GM21390 (cell line): ENCODE results near the gene DPH6.

ENCODE experiments used
- ATAC-seq: cut with Tn5 transposase; IDR thresholded peaks from one replicate; pipeline ENCODE4 v1.9.1; 2021; ENCODE audit not compliant: unreplicated experiment

The DPH6 gene

GRCh38 chr15:35545316-35545823 is 595 bp downstream of the DPH6 start:
- ATAC-seq = peak; percentile 23

- no peak for ATAC-seq
Observed at GRCh38 chr15:35540885-35541284, 5.1 kb downstream of the DPH6 start.

- ATAC-seq = no peak
Observed at GRCh38 chr15:35540021-35540420, 5.9 kb downstream of the DPH6 start.

DNA sequence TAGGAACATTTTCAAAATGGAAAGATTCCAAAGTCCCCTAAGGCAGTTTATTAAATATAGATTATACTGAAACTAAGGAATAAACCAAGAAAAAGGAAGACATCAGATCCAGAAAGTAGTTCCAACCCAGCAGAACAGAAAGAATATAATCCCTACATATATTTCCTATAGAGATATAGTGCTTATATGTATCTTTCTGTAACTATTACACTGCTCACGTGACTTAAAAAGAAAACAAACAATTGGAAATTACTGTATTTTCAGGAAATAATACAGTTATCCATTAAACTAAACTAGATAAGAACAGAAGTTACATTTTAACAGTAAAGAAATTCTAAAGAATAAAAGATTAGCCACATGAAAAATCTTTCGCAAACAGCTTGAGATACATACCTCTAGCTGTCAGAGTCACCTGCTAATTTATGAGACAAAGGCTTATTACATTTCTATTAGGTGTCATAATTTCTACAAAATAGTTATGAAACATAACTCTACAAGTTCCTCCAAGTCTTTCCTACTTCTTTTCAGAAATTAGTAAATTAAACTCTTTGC is 10.5 kb downstream of the DPH6 start:
- ATAC-seq = no peak

- ATAC-seq = no peak
Observed at GRCh38 chr15:35533130-35534110, 12.5 kb downstream of the DPH6 start.

DNA sequence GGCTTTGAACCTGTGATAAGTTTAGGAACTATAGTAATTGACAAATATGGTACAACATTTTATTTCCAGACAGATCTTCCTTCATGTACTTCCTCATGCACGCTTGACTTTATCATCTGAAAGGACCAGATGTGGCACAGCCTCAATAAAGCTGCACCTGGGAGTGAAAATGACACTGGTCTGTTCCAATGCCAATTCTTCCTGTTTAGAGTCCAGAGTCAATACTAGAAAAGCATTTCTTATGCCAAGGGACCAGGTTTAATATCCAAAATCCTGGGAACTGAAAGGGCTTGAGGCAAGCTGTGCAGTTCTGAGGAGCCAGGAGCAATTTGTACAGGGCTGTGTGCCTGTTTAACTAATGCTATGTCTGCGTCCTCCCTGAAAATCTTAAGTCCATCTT is 15.3 kb downstream of the DPH6 start:
- no peak for ATAC-seq

DNA sequence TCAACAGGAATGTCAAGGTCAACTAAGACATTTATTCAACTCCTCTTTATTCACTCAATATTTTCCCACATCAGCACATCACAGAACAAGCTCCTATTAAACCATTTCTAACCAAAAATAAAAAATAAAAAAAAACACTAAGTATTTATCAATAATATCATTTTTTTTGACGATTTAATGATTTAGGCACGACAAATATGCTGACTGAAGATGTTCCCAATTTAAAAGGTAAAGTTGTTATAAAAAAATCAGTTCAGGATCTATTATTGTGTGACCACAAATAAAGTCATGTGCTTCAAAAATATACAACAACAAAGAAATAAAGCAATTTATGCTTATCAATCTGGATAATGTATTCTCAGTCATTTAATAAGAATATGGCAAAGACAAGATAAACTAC is 16.2 kb downstream of the DPH6 start:
- no peak for ATAC-seq

DNA sequence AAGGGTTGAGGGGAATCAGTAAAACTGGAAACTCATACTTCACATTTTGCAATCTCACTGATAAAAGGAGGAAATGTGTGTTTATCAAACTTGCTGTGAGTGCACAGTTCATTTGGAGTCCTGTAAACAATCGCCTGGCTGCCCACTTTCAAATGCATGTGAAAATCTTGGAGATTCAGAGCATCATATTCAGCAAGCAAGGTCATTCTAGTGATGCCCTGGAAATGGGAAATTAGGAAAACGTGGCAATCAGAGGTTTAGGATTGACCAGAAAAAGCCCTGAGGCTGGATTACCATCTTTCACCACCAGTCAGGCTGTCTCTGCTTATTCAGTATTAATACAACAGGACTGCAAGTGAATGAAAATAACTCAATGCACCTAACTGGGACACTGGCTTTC is 23.9 kb downstream of the DPH6 start:
- ATAC-seq = no peak

GRCh38 chr15:35519541-35520149 is 26.3 kb downstream of the DPH6 start:
- ATAC-seq = peak; percentile 67

DNA sequence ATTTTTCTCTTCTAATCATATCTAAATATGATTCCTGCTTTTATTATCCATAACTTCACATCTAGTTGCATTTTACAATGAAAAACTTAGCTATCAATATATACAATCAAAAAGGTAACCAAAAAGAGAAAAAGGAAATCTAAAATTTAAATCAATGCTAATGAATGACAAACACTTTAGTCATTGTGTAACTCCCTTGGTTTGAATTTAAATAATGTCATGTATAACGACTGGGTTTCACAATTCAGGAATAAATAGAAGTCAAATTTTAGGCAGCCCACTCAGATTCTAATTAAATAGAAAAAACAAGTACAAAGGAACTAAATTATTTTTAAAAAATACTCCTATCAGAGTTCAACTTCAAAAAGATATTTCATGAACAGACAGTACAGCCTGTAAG is 26.9 kb downstream of the DPH6 start:
- ATAC-seq = no peak

DNA sequence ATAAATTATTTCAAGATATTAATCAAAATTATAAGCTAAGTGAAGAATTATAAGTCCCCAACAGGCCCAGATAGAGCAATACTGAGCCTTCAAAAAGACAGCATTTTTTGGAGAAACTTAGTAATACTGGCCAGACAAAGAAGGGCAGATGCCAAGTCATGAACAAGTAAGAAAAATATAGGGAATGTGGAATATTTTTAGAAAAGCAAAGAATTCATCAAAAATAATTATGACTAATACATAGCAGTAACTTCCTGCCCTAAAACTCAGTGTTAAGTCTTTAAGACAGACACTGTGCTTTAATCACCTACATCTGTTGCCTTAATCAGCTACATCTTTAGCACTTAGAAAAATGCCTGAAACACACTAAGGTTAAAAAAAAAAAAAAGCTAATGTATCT is 31.2 kb downstream of the DPH6 start:
- ATAC-seq = no peak

GRCh38 chr15:35507932-35508638 is 37.9 kb downstream of the DPH6 start:
- no peak for ATAC-seq

- no peak for ATAC-seq
Observed at GRCh38 chr15:35506272-35506870, 39.6 kb downstream of the DPH6 start.

- no peak for ATAC-seq
Observed at GRCh38 chr15:35505809-35506208, 40.2 kb downstream of the DPH6 start.

GRCh38 chr15:35505141-35505540 is 40.8 kb downstream of the DPH6 start:
- no peak for ATAC-seq

- ATAC-seq = no peak
Observed at GRCh38 chr15:35499723-35500122, 46.2 kb downstream of the DPH6 start.

- ATAC-seq = peak; percentile 100
Observed at GRCh38 chr15:35496585-35496984, 49.4 kb downstream of the DPH6 start.

DNA sequence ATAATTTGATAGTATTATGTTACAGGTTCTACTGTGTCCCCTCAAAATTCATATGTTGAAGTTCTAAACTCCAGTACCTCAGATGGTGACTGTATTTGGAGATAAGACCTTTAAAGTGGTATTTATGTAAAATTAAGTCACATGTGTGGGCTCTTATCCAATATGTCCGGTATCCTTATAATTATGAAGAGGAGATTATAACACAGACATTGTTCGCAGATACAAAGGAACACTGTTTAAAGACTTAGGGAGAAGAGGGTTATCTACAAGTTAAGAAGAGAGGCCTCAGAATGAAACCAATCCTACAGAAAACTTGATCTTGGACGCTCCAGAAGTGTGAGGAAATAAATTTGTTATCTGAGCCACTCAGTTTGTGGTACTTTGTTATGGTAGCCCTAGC is 50.9 kb downstream of the DPH6 start:
- no peak for ATAC-seq

- ATAC-seq = no peak
Observed at GRCh38 chr15:35491999-35492398, 54.0 kb downstream of the DPH6 start.

GRCh38 chr15:35491173-35491572 is 54.8 kb downstream of the DPH6 start:
- no peak for ATAC-seq

- ATAC-seq = no peak
Observed at GRCh38 chr15:35490511-35490910, 55.5 kb downstream of the DPH6 start.
